ENCODE results near the gene SMAD2.
"Not testable (repeated sequence)": the region's sequence is repeated elsewhere in the genome, so short reads cannot be mapped to it uniquely, and the experiment has no call there.

The SMAD2 gene

DNA sequence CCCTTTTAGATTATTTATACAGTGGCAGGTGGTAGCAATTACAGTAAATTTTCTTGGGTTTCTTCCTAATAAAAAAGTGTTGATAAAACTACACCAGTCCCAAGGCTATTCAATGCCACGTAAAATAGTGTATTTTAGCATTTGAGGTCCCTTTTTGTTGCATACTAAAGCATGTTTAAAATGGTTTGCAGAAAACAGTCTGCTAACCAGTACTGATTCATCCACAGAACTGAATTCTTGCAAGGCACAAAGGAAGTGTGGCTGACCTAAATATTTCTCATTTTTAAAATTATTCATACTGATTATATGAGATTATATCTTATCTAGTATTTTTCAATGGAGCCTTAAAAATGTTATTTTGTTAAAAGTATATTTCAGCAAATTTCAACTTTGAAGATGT lies 98.1 kb downstream of the SMAD2 start:
- Histone ChIP-seq H3K79me2 (ENCODE audit: insufficient read depth, low read length) (no peaks in the 10 kb centered on the region), H3K9me3 (ENCODE audit: insufficient read depth, low read length, severe bottlenecking) (peaks cover 2% of the 10 kb centered on the region), H2AFZ (ENCODE audit: low read depth, low read length) (no peak overlapping the region), H3K27me3 (ENCODE audit: insufficient read depth, low read length, poor library complexity) (no peaks in the 10 kb centered on the region), H3K36me3 (ENCODE audit: insufficient read depth, low read length) (peaks cover 62% of the 10 kb centered on the region), H3K4me2 (ENCODE audit: insufficient read depth, low read length) (no peak overlapping the region), H3K27ac (ENCODE audit: low read length) (no peak overlapping the region), H3K4me1 (ENCODE audit: insufficient read depth, low read length) (no peaks in the 10 kb centered on the region), H4K20me1 (ENCODE audit: insufficient read depth, low read length) (no peaks in the 10 kb centered on the region), H3K9ac (ENCODE audit: low read depth, low read length) (no peak overlapping the region), H3K4me3 (ENCODE audit: low read depth in 1 of 2, low read length in 2 of 2) (no peak overlapping the region)
- no peak for DNase-seq
- TF ChIP-seq EZH2 (IDR thresholded peaks at IDR 0.05; ENCODE audit: borderline replicate concordance, low read depth, low read length, severe bottlenecking): no peak
- TF ChIP-seq, protein P1, sequence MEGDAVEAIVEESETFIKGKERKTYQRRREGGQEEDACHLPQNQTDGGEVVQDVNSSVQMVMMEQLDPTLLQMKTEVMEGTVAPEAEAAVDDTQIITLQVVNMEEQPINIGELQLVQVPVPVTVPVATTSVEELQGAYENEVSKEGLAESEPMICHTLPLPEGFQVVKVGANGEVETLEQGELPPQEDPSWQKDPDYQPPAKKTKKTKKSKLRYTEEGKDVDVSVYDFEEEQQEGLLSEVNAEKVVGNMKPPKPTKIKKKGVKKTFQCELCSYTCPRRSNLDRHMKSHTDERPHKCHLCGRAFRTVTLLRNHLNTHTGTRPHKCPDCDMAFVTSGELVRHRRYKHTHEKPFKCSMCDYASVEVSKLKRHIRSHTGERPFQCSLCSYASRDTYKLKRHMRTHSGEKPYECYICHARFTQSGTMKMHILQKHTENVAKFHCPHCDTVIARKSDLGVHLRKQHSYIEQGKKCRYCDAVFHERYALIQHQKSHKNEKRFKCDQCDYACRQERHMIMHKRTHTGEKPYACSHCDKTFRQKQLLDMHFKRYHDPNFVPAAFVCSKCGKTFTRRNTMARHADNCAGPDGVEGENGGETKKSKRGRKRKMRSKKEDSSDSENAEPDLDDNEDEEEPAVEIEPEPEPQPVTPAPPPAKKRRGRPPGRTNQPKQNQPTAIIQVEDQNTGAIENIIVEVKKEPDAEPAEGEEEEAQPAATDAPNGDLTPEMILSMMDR (IDR thresholded peaks at IDR 0.05; ENCODE audit: borderline replicate concordance, extremely low read depth, low read length, poor library complexity, severe bottlenecking): no peak
- no peak for ATAC-seq (ENCODE audit: insufficient read depth, low read depth)

DNA sequence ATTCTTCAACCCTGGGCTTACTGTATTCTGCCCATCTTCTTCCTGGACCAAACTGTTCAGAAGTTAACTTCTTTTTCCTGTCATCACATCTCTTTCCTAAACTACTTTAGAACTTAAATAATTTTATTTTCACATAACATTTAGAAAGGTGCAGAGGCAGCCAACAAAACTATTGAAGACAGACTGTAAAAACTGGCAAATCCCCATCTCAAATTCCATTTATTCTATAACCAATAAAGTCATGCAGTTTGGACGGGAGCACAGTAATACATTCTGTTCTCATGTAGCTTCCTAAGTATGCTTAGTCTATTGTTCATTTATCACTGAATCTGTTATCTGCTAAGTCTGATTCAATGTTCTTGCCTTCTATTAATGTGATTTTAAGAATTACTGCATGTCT lies 99.1 kb downstream of the SMAD2 start:
- TF ChIP-seq, protein P1 (IDR thresholded peaks at IDR 0.05; ENCODE audit: borderline replicate concordance, extremely low read depth, low read length, poor library complexity, severe bottlenecking): no peak
- TF ChIP-seq EZH2 (IDR thresholded peaks at IDR 0.05; ENCODE audit: borderline replicate concordance, low read depth, low read length, severe bottlenecking): no peak
- DNase-seq: no peak

DNA sequence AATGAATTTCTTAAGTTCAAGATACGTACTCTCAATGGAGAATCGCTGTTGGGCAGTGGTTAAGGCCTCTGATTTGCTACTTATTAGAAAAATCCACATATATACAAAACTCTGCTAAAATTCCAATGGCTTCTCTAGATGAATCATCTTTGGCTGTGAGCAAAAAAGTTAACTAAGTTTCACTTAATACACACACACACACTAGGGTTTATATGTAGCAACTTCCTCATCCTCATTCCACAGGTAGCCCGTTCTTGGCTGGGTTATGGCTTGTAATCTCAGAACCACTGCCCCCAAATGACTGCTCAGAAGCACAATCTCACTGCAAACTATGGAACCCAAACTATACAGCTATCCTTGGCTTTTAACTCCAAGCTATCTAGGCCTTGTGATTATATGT lies 99.7 kb downstream of the SMAD2 start:
- H4K20me1 ChIP-seq (ENCODE audit: insufficient read depth, low read length): no peaks in the 10 kb centered on the region
- no peaks in the 10 kb centered on the region for H3K4me1 ChIP-seq (ENCODE audit: insufficient read depth, low read length)
- TF ChIP-seq, protein P1 (IDR thresholded peaks at IDR 0.05; ENCODE audit: borderline replicate concordance, extremely low read depth, low read length, poor library complexity, severe bottlenecking): no peak
- H3K4me3 ChIP-seq (ENCODE audit: low read depth in 1 of 2, low read length in 2 of 2): no peak overlapping the region
- no peaks in the 10 kb centered on the region for H3K79me2 ChIP-seq (ENCODE audit: insufficient read depth, low read length)
- no peak overlapping the region for H3K4me2 ChIP-seq (ENCODE audit: insufficient read depth, low read length)
- no peak overlapping the region for H3K27ac ChIP-seq (ENCODE audit: low read length)
- no peak for ATAC-seq (ENCODE audit: insufficient read depth, low read depth)
- no peak for DNase-seq
- H3K36me3 ChIP-seq (ENCODE audit: insufficient read depth, low read length): peaks cover 55% of the 10 kb centered on the region
- H3K9me3 ChIP-seq (ENCODE audit: insufficient read depth, low read length, severe bottlenecking): peaks cover 2% of the 10 kb centered on the region
- H3K27me3 ChIP-seq (ENCODE audit: insufficient read depth, low read length, poor library complexity): no peaks in the 10 kb centered on the region
- H3K9ac ChIP-seq (ENCODE audit: low read depth, low read length): no peak overlapping the region
- no peak overlapping the region for H2AFZ ChIP-seq (ENCODE audit: low read depth, low read length)

More for the DNA sequence above, 99.1 kb downstream of the SMAD2 start:
- no peaks in the 10 kb centered on the region for H3K4me1 ChIP-seq (ENCODE audit: insufficient read depth, low read length)
- no peak overlapping the region for H3K27ac ChIP-seq (ENCODE audit: low read length)
- H3K4me2 ChIP-seq (ENCODE audit: insufficient read depth, low read length): no peak overlapping the region
- no peak overlapping the region for H3K4me3 ChIP-seq (ENCODE audit: low read depth in 1 of 2, low read length in 2 of 2)
- no peaks in the 10 kb centered on the region for H3K79me2 ChIP-seq (ENCODE audit: insufficient read depth, low read length)
- no peaks in the 10 kb centered on the region for H4K20me1 ChIP-seq (ENCODE audit: insufficient read depth, low read length)
- peaks cover 59% of the 10 kb centered on the region for H3K36me3 ChIP-seq (ENCODE audit: insufficient read depth, low read length)
- H2AFZ ChIP-seq (ENCODE audit: low read depth, low read length): no peak overlapping the region
- ATAC-seq (ENCODE audit: insufficient read depth, low read depth): no peak
- no peaks in the 10 kb centered on the region for H3K27me3 ChIP-seq (ENCODE audit: insufficient read depth, low read length, poor library complexity)
- H3K9me3 ChIP-seq (ENCODE audit: insufficient read depth, low read length, severe bottlenecking): peaks cover 2% of the 10 kb centered on the region
- H3K9ac ChIP-seq (ENCODE audit: low read depth, low read length): no peak overlapping the region

DNA sequence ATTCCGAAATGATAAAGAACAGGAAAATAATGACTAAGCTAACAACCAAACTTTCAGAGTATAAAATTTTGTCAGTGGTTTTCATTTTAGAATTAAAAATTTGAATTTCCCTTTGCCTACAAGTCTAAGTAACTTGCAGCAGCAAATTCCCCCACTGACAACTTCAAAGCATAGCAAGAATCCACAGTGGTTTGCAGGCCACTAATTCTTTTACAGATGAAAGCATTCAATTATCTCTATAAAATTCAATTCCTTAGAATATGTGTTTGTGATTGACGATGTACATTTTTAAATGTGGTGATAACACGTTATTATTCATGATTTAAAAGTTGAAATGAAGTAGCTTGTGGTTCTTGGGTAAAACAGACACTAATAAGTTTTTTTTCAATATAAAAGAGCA lies 100.6 kb downstream of the SMAD2 start:
- Histone ChIP-seq H3K4me2 (ENCODE audit: insufficient read depth, low read length) (no peak overlapping the region), H3K27me3 (ENCODE audit: insufficient read depth, low read length, poor library complexity) (no peaks in the 10 kb centered on the region), H4K20me1 (ENCODE audit: insufficient read depth, low read length) (no peaks in the 10 kb centered on the region), H3K27ac (ENCODE audit: low read length) (no peak overlapping the region), H3K4me3 (ENCODE audit: low read depth in 1 of 2, low read length in 2 of 2) (no peak overlapping the region), H2AFZ (ENCODE audit: low read depth, low read length) (no peak overlapping the region), H3K4me1 (ENCODE audit: insufficient read depth, low read length) (no peaks in the 10 kb centered on the region), H3K9me3 (ENCODE audit: insufficient read depth, low read length, severe bottlenecking) (peaks cover 2% of the 10 kb centered on the region), H3K36me3 (ENCODE audit: insufficient read depth, low read length) (peaks cover 47% of the 10 kb centered on the region), H3K9ac (ENCODE audit: low read depth, low read length) (no peak overlapping the region), H3K79me2 (ENCODE audit: insufficient read depth, low read length) (no peaks in the 10 kb centered on the region)
- no peak for ATAC-seq (ENCODE audit: insufficient read depth, low read depth)
- no peak for TF ChIP-seq EZH2 (IDR thresholded peaks at IDR 0.05; ENCODE audit: borderline replicate concordance, low read depth, low read length, severe bottlenecking)
- TF ChIP-seq, protein P1 (IDR thresholded peaks at IDR 0.05; ENCODE audit: borderline replicate concordance, extremely low read depth, low read length, poor library complexity, severe bottlenecking): no peak
- DNase-seq: no peak

DNA sequence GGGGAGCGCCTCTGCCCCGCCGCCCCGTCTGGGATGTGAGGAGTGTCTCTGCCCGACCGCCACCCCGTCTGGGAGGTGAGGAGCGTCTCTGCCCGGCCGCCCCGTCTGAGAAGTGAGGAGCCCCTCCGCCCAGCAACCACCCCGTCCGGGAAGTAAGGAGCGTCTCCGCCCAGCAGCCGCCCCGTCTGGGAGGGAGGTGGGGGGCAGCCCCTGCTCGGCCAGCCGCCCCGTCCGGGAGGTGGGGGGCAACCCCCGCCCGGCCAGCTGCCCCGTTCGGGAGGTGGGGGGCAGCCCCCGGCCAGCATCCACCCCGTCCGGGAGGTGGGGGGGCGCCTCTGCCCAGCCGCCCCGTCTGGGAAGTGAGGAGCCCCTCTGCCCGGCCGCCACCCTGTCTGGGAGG lies 102.4 kb downstream of the SMAD2 start:
- not testable (repeated sequence) for H4K20me1 ChIP-seq (ENCODE audit: insufficient read depth, low read length); H3K27ac ChIP-seq (ENCODE audit: low read length); H3K27me3 ChIP-seq (ENCODE audit: insufficient read depth, low read length, poor library complexity); H2AFZ ChIP-seq (ENCODE audit: low read depth, low read length); H3K79me2 ChIP-seq (ENCODE audit: insufficient read depth, low read length); H3K9ac ChIP-seq (ENCODE audit: low read depth, low read length); H3K4me3 ChIP-seq (ENCODE audit: low read depth in 1 of 2, low read length in 2 of 2); ATAC-seq (ENCODE audit: insufficient read depth, low read depth); H3K4me2 ChIP-seq (ENCODE audit: insufficient read depth, low read length); H3K9me3 ChIP-seq (ENCODE audit: insufficient read depth, low read length, severe bottlenecking); DNase-seq; H3K4me1 ChIP-seq (ENCODE audit: insufficient read depth, low read length)
- H3K36me3 ChIP-seq (ENCODE audit: insufficient read depth, low read length): peaks cover 29% of the 10 kb centered on the region
